Measurements from ENCODE around the gene CSRP2. TPM values are rescaled to one million over a fixed set of nuclear protein-coding genes. Genes with fewer than 3 reads are reported as not detected.

Gene CSRP2
- polyA plus RNA-seq, 3 donors, result 0.07 TPM; not detected in 2

DNA sequence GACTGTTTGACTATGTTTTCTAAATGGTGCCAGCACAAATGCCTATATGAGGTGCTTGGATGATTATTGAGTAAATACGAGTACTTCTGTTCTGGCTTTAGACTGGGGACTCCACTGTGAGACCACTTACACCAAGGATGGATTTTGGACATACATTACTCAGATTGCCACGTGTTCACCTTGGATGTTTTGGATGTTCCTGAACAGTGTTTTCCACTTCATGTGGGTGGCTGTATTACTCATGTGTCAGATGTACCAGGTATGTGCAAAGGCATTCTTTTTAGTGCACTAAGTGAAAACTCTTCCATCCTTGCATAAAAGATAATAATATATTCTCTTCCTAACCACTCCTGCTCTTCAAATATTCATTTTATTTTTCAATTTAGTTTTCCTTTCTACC is 30.7 kb downstream of the CSRP2 start:
- Mint-ChIP-seq H3K4me3 (no peak overlapping the region), H3K4me1 (no peaks in the 10 kb centered on the region), H3K27ac (peak overlapping the region in 1 of 7 donors; percentile 58), H3K36me3 (peaks cover 47 to 72% of the 10 kb centered on the region in 2 donors), H3K9me3 (no peaks in the 10 kb centered on the region), H3K27me3 (ENCODE audit: low read depth in 3 of 3) (no peaks in the 10 kb centered on the region)
- intact Hi-C loops (cut with micrococcal nuclease), result no loop called here
- no peaks in the 10 kb centered on the region for H4K20me1 ChIP-seq (ENCODE audit: insufficient read depth, low read length)
- no peak overlapping the region for H3K4me2 ChIP-seq (replicated peaks; ENCODE audit: extremely low read depth, low read length, poor library complexity, severe bottlenecking)
- no peak for TF ChIP-seq CTCF (IDR thresholded peaks at IDR 0.05)
- no peaks in the 10 kb centered on the region for H3K9me3 ChIP-seq (replicated peaks in 1 of 2; ENCODE audit: control insufficient read depth in 1 of 2, insufficient read depth in 1 of 2, low read length in 2 of 2)
- no peak overlapping the region for H3K4me3 ChIP-seq (replicated peaks in 1 of 3; ENCODE audit: low read depth in 2 of 3, low read length in 3 of 3)
- no peaks in the 10 kb centered on the region for H3K27me3 ChIP-seq (ENCODE audit: control insufficient read depth in 2 of 2, insufficient read depth in 2 of 2, low read length in 2 of 2)
- no peak overlapping the region for H2AFZ ChIP-seq (ENCODE audit: insufficient read depth, low read depth, low read length, poor library complexity, severe bottlenecking)
- no peak for DNase-seq
- peaks cover 58 to 85% of the 10 kb centered on the region in 2 donors for H3K36me3 ChIP-seq (replicated peaks in 1 of 2; ENCODE audit: control insufficient read depth in 1 of 2, insufficient read depth in 2 of 2, low read length in 2 of 2)
- no peak overlapping the region for H3K9ac ChIP-seq (ENCODE audit: insufficient read depth, low read length, poor library complexity, severe bottlenecking)
- H3K79me2 ChIP-seq (ENCODE audit: insufficient read depth, low read length), result no peaks in the 10 kb centered on the region
- WGBS (ENCODE audit: insufficient coverage), result 100% methylated on average over 1 of the region's 2 CpGs
- H3K4me1 ChIP-seq (ENCODE audit: control insufficient read depth in 1 of 2, insufficient read depth in 2 of 2, low read length in 2 of 2), result no peaks in the 10 kb centered on the region
- no peak overlapping the region for H3K27ac ChIP-seq (ENCODE audit: low read depth in 1 of 2, low read length in 2 of 2)

- H3K79me2 ChIP-seq (ENCODE audit: insufficient read depth, low read length), result no peaks in the 10 kb centered on the region
- H3K4me1 ChIP-seq (ENCODE audit: control insufficient read depth in 1 of 2, insufficient read depth in 2 of 2, low read length in 2 of 2), result no peaks in the 10 kb centered on the region
- no peak for TF ChIP-seq CTCF (IDR thresholded peaks at IDR 0.05)
- peaks cover 61 to 88% of the 10 kb centered on the region in 2 donors for H3K36me3 ChIP-seq (replicated peaks in 1 of 2; ENCODE audit: control insufficient read depth in 1 of 2, insufficient read depth in 2 of 2, low read length in 2 of 2)
- Mint-ChIP-seq H3K27me3 (ENCODE audit: low read depth in 3 of 3) (no peaks in the 10 kb centered on the region), H3K4me3 (no peak overlapping the region), H3K27ac (no peak overlapping the region), H3K4me1 (no peaks in the 10 kb centered on the region), H3K9me3 (no peaks in the 10 kb centered on the region), H3K36me3 (peaks cover 51 to 69% of the 10 kb centered on the region in 2 donors)
- H3K9me3 ChIP-seq (replicated peaks in 1 of 2; ENCODE audit: control insufficient read depth in 1 of 2, insufficient read depth in 1 of 2, low read length in 2 of 2), result no peaks in the 10 kb centered on the region
- H3K4me3 ChIP-seq (replicated peaks in 1 of 3; ENCODE audit: low read depth in 2 of 3, low read length in 3 of 3), result no peak overlapping the region
- H3K4me2 ChIP-seq (replicated peaks; ENCODE audit: extremely low read depth, low read length, poor library complexity, severe bottlenecking), result no peak overlapping the region
- no peaks in the 10 kb centered on the region for H4K20me1 ChIP-seq (ENCODE audit: insufficient read depth, low read length)
- H2AFZ ChIP-seq (ENCODE audit: insufficient read depth, low read depth, low read length, poor library complexity, severe bottlenecking), result no peak overlapping the region
- no peak for DNase-seq
- intact Hi-C loops (cut with micrococcal nuclease), result no loop called here
- H3K27ac ChIP-seq (ENCODE audit: low read depth in 1 of 2, low read length in 2 of 2), result no peak overlapping the region
- no peak overlapping the region for H3K9ac ChIP-seq (ENCODE audit: insufficient read depth, low read length, poor library complexity, severe bottlenecking)
- WGBS (ENCODE audit: insufficient coverage), result no CpG with 5 or more reads among the region's 2 CpGs
- H3K27me3 ChIP-seq (ENCODE audit: control insufficient read depth in 2 of 2, insufficient read depth in 2 of 2, low read length in 2 of 2), result no peaks in the 10 kb centered on the region
Measured at GRCh38 chr12:76847260-76847659, 31.6 kb downstream of the CSRP2 start.
